ENCODE measurements around the gene ARHGAP1.

DNA sequence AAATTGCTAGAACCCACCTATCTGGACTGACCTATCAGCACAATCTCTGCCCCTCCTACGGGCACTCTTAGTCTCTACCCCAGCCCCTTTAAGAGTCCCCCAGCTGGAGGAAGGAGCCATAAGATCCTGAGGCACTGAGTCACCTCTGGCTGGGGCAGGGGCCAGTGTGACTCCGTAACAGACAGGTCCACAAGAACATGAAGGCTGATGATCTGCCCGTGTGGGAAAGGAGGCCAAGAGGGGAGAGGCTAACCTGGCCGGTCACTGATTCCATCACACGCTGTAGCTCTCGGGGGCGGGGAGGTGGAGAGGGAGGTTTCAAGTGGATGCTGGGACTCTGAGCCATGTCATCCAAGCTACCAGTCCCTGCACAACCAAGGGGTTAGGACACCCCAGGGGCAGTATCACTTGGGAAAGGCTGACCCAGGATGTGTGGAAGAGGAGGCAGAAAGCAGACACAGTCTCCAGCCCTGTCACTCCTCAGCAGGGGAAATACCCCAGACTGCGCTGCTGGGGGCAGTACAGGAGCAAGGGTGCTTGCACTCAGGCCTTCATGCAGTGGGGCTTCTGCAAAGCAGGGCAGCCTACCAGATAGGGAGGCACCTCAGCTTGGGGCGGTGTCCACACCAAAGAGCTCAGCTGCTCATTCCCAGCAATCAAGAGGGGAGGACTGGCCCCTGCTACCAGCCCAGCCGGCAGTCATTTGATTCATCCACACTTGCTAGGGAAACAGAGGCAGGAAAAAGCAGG lies 22.3 kb downstream of the ARHGAP1 start:
- TF ChIP-seq, protein P1, sequence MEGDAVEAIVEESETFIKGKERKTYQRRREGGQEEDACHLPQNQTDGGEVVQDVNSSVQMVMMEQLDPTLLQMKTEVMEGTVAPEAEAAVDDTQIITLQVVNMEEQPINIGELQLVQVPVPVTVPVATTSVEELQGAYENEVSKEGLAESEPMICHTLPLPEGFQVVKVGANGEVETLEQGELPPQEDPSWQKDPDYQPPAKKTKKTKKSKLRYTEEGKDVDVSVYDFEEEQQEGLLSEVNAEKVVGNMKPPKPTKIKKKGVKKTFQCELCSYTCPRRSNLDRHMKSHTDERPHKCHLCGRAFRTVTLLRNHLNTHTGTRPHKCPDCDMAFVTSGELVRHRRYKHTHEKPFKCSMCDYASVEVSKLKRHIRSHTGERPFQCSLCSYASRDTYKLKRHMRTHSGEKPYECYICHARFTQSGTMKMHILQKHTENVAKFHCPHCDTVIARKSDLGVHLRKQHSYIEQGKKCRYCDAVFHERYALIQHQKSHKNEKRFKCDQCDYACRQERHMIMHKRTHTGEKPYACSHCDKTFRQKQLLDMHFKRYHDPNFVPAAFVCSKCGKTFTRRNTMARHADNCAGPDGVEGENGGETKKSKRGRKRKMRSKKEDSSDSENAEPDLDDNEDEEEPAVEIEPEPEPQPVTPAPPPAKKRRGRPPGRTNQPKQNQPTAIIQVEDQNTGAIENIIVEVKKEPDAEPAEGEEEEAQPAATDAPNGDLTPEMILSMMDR (IDR thresholded peaks at IDR 0.05; ENCODE audit: insufficient read depth, low read length) = no peak
- TF ChIP-seq POLR2AphosphoS5 (IDR thresholded peaks at IDR 0.05; ENCODE audit: low read depth) = no peak
- TF ChIP-seq, protein P2, sequence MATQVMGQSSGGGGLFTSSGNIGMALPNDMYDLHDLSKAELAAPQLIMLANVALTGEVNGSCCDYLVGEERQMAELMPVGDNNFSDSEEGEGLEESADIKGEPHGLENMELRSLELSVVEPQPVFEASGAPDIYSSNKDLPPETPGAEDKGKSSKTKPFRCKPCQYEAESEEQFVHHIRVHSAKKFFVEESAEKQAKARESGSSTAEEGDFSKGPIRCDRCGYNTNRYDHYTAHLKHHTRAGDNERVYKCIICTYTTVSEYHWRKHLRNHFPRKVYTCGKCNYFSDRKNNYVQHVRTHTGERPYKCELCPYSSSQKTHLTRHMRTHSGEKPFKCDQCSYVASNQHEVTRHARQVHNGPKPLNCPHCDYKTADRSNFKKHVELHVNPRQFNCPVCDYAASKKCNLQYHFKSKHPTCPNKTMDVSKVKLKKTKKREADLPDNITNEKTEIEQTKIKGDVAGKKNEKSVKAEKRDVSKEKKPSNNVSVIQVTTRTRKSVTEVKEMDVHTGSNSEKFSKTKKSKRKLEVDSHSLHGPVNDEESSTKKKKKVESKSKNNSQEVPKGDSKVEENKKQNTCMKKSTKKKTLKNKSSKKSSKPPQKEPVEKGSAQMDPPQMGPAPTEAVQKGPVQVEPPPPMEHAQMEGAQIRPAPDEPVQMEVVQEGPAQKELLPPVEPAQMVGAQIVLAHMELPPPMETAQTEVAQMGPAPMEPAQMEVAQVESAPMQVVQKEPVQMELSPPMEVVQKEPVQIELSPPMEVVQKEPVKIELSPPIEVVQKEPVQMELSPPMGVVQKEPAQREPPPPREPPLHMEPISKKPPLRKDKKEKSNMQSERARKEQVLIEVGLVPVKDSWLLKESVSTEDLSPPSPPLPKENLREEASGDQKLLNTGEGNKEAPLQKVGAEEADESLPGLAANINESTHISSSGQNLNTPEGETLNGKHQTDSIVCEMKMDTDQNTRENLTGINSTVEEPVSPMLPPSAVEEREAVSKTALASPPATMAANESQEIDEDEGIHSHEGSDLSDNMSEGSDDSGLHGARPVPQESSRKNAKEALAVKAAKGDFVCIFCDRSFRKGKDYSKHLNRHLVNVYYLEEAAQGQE (IDR thresholded peaks at IDR 0.05; ENCODE audit: insufficient replicate concordance, low read depth) = no peak
- TF ChIP-seq GABPA (IDR thresholded peaks at IDR 0.05; ENCODE audit: low read depth) = no peak
